Gastroesophageal sphincter (tissue), 3 donors: ENCODE measurements around the gene KAT2A.
"Not testable (repeated sequence)": the region's sequence is repeated elsewhere in the genome, so short reads cannot be mapped to it uniquely, and the experiment has no call there.

ENCODE experiments used
- CTCF ChIP-seq, 4 experiments: fragments of 200-600 bp in 2 of 4; fragments of 450-650 bp in 2 of 4; sonication (generic) in 1 of 4; IDR thresholded peaks; one replicate each; pipeline ENCODE4 v1.5.1; 2017 to 2019; ENCODE audit warnings: antibody characterized with exemption in 4 of 4, mild to moderate bottlenecking in 2 of 4, moderate library complexity in 2 of 4
- EP300 ChIP-seq: sonication (generic); formaldehyde crosslinking; IDR thresholded peaks from one replicate; pipeline ENCODE4 v1.6.1; 2017; ENCODE audit warnings: antibody characterized with exemption, mild to moderate bottlenecking

DNA sequence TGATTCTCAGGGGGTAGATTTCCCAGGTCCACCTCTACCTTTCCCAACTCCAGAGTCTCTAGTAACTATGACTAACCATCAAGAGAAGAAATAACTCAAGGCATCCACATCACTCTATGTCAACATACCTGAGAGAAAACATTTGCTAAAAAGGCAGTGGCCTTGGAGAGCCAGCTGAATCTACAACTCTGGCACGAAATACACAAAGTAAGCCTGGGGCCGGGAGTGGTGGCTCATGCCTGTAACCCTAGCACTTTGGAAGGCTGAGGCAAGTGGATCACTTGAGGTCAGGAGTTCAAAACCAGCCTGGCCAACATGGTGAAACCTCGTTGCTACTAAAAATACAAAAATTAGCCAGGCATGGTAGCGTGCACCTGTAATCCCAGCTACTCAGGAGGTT is 22.0 kb upstream of the KAT2A start:
- not testable (repeated sequence) for TF ChIP-seq CTCF (IDR thresholded peaks at IDR 0.05); EP300
